ENCODE measurements around the gene AMOTL1.
"Not testable (repeated sequence)": the region's sequence is repeated elsewhere in the genome, so short reads cannot be mapped to it uniquely, and the experiment has no call there.

Gene AMOTL1

GRCh38 chr11:94769880-94770279, 1.7 kb downstream of the AMOTL1 start:
- DNase-seq = no peak

DNA sequence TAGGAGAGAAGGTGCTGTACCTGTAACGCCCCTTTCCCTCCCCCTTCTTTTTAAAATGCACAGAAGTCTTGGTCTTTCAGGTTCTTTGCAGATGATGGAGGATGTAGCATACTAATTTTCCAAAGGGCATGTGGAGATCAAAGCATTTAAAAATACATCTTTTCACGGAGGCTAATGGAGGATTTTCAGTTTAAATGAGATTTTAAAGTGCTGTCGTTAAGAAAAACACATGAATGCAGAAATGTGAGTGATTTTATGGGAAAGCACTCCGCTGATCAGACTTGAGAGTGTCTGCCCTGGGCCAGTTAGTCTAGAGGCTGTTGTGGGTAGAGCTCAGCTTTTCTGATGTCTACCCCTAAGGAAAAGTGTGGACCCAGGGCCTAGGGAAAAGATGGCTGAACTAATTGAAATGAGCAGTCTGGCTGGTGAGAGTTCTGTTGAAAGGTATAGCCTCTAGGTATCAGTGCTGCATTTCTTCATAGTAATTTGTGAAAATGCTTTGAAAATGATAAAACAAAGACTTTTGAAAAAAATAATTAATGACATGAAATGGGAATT, 2.5 kb downstream of the AMOTL1 start:
- no peak for DNase-seq

GRCh38 chr11:94771390-94771789, 3.2 kb downstream of the AMOTL1 start:
- no peak for DNase-seq

- DNase-seq = no peak
These were observed 3.8 kb downstream of the AMOTL1 start for GRCh38 chr11:94771951-94772350.

DNA sequence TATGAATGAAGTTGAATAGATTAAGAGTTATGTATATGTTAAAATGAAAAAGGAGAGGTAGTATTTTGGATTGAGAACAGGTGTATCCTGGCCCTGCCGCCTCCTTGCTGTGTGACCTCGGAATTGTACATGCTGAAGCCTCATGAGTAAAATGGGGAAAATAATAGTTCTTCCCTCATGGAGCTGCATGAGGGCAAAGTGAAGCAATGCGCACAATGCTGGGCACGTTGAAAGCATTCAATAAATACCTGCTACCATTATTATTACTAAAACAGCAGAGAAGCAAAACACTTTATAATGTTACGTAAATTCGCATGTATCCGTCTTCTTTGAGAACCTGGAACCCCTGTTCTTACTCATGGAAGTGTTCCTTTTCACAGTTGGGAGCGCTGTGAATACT, 5.7 kb downstream of the AMOTL1 start:
- DNase-seq = no peak

DNA sequence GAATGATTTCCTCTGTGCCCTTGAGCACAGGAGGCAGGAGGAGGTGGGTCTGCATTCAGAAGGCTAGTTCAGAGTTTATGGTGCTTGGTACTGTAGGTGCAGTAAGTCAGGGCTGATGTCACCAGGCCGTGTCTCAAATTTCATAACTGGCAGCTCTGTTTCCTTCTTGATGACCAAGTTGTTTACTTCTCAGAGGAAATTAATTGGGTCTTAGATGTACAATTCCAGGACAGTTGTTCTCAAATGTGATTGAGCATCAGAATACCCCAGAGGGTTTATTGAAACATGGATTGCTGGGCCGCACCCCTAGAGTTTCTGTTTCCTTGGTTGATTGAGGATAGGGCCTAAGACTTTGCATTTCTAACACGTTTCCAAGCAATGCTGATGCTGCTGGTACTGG, 6.2 kb downstream of the AMOTL1 start:
- no peak for DNase-seq

DNA sequence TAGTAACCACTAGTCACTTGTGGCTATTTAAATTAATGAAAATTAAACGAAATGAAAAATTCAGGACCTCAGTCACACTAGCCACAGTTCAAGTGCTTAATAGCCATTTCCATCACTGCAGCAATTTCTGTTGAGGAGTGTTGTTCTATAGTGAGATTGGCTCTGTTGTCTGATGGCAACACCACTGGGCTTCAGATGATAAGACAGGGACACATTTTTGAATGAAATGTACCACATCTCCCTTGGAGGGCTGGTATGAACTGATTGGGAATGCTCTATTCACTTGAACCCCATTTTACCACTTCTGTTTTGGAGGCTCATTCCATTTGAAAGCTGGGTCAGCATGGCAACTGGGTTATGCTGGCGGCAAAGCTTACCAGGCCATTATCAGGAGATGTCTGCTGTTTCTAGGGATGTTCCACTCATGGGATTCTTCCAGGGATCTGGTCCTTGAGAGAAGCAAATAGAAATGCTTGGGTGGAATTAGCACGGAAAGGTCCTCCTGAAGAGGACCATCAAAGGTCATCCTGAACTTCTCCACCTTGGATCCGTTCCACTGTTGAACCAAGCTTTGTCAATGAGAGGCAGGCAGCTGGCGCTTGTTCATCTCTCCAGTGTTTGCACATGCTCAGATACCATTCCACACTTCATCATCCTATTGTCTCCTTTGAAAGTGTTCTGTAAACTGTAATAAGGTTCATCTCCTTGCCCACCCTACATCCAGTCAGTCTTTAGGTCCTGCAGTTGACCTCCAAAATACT, 7.6 kb downstream of the AMOTL1 start:
- DNase-seq = no peak

- DNase-seq = no peak
These were observed 8.5 kb downstream of the AMOTL1 start for GRCh38 chr11:94776351-94777321.

DNA sequence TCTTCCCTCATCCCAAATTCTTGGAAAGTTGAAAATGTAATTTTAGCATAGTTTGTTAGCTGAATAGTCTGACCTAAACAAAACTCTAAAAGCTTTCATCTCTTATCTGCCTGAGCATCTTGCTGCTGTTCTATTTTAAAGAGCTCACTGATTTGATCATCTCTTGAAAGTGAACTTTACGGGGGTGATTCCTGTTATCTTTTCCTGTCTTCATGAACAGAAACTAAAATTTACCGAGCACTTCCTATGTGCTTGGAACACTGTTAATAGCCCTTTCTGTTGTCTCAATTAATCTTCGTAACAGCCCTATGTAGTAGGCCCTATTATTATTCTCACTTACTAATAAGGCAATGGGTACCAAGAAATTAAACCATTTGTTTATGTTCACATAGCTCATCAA, 12.3 kb downstream of the AMOTL1 start:
- DNase-seq = no peak

GRCh38 chr11:94781837-94782236, 13.7 kb downstream of the AMOTL1 start:
- DNase-seq = no peak

DNA sequence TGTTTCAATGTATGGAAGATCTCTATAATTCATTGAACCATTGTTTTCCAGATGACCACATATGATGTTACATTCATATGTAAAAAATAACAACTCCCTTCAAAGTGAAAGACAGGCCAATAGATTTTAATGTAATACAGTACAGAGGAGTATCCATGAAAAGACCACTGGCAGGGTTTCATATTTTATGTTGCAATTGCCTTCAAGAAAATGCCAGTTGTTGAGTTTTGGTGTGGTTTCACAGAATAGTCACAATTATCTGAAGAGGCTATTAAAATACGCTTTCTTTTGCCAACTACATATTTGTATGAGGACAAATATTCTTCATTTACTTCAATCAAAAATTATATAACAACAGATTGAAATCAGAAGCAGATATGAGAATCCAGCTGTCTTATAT, 14.3 kb downstream of the AMOTL1 start:
- no peak for DNase-seq

DNA sequence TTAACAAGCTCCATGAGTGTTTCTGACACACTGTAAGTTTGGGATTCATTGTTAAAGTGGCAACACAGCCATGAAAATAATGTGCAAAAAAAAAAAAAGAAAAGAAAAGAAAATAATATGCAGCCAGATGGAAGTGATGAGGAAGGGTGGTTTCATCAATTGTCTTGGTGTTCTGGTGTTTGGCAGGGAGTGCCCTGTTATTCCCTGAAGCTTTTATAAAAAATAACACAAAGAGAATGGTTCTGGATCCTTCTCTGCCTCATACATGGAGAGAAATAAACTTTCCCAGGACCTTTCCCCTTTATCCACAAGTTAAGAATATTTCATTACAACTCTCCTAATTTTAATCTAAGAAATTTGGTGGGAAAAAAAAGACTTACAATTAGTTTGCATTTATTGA, 16.7 kb downstream of the AMOTL1 start:
- DNase-seq = no peak

DNA sequence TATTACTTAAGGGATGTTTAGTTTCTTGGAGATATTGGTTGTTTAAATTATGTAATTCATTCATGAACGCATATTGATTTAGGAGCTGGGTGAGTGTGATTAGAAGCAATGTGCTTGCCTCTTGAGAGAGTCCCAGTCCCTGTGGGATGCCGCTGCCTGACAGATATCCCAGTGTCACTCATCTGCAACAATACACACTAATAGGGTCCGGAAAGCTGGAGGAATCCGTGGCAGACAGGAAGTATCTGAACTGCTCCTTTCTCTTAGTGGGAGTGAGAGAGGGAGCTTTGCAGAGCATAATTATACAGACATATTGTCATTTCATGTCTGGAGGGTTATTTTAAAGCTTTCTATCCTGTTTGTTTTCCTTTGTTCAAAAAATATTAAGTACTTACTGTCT, 17.4 kb downstream of the AMOTL1 start:
- DNase-seq = no peak

- DNase-seq = peak in 1 of 2 donors; percentile 36
These were observed 18.3 kb downstream of the AMOTL1 start for GRCh38 chr11:94786264-94787126.

GRCh38 chr11:94787801-94788200, 19.6 kb downstream of the AMOTL1 start:
- DNase-seq = no peak

DNA sequence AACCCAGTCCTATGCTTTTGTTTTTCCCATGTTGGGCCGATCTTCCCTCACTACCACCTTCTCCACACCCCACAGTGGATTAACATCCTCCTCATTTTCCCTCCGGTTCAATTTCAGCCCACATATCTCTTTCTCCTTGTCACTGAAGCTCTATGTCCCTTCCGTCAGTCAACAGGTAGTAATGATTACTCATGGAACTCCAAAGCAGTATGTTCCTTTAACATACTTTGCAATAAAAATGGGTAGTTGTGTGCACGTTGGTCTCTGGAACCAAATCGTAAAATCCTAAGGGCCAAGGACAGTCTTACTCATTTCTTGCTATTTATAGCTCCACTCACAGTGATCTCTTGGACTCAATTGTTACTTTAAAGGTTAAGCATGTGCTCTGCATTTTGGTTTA, 20.2 kb downstream of the AMOTL1 start:
- no peak for DNase-seq

GRCh38 chr11:94790197-94790596, 22.0 kb downstream of the AMOTL1 start:
- DNase-seq = no peak

- no peak for DNase-seq
These were observed 22.6 kb downstream of the AMOTL1 start for GRCh38 chr11:94790661-94791180.

GRCh38 chr11:94791216-94791889, 23.2 kb downstream of the AMOTL1 start:
- no peak for DNase-seq

GRCh38 chr11:94791942-94792341, 23.8 kb downstream of the AMOTL1 start:
- not testable (repeated sequence) for DNase-seq

DNA sequence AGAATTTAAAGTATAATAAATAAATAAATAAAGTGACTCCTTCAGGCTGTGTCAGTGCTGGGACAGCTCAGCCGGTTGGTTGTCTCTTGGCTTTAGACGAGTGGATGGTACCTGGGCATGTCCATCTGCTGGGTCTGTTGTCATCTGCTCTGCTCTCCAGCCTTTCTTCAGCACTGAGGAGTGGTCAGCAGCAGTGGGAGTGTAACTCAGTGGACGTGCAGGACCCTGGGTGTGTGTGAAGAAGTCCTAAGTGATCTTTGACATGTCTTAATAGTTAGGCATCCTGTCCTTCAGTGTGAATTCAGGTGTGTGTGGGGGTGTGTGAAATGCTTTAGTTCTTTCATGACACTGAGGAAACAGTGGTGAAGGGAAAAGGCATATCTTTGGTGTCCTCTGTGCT, 24.3 kb downstream of the AMOTL1 start:
- no peak for DNase-seq

- peak in 1 of 2 donors; percentile 16 for DNase-seq
These were observed 24.8 kb downstream of the AMOTL1 start for GRCh38 chr11:94793002-94793401.

Measured in hippocampal formation (tissue), 2 donors.